HG02870 (cell line): ENCODE data around the gene TPK1.
A peak's percentile ranks its signal among the peaks of the same experiment; 100 is the strongest.
"Not testable (repeated sequence)": the region's sequence is repeated elsewhere in the genome, so short reads cannot be mapped to it uniquely, and the experiment has no call there.

Experiments used
- ATAC-seq: cut with Tn5 transposase; IDR thresholded peaks from one replicate; pipeline ENCODE4 v1.9.1; 2021; ENCODE audit warnings: mild to moderate bottlenecking, moderate library complexity; ENCODE audit not compliant: unreplicated experiment

Gene TPK1

DNA sequence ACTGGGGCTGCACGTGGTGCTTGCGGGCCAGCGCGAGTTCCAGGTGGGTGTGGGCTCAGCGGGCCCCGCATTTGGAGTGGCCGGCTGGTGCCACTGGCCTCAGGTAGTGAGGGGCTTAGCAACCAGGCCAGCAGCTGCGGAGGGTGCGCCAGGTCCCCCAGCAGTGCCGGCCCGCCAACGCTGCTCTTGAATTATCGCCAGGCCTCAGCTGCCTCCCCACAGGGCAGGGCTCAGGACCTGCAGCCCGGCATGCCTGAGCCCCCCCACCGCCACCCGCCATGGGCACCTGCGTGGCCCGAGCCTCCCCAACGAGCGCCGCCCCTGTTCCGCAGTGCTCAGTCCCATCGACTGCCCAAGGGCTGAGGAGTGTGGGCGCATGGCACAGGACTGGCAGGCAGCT lies 185.4 kb downstream of the TPK1 start:
- no peak for ATAC-seq

DNA sequence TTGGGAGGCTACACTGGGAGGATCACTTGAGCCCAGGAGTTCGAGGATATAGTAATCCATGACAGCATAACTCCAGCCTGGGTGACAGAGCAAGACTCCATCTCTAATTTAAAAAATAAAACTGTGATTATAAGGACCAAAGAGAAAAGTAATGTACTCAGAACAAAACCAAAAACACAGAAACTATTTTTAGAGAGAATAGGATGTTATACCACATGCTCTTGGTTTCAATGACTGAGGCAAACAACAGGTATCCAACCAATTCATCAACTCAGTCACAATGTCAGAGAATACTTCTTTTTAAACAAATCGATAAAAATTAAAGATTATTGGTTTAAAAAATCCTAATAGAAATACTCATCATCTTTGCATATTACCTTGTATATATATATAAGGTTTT lies 186.7 kb downstream of the TPK1 start:
- ATAC-seq = peak; percentile 86

DNA sequence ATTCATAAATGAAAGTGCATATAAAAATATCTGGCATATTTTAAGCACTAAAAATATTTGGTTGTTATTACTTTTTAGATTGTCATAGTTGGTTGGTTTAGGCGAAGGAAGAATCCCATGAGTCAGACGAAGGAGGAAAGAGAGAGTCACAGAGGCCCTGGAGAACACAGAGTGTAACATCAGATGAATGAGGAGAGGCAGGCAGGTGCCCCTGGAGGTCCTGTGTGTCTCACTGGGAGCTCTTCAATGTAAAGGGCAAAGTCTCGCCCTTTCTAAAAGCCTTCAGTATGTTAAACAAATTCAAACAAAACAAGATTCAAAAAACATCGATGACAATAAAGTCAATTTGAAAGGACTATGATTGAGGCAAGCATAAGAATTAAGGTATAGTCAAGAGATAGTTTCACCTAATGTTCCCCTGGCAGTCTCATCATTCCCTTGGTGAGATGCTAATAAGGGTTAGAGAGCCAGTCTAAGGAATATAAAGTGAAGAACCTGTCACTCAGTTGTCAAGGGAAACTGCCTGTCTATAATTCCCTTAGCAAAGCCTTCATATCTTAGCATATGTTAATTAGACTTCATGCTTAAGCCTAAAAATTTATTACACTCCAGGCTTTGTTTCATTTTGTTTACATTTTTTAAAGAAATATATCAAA lies 194.3 kb downstream of the TPK1 start:
- ATAC-seq = no peak

DNA sequence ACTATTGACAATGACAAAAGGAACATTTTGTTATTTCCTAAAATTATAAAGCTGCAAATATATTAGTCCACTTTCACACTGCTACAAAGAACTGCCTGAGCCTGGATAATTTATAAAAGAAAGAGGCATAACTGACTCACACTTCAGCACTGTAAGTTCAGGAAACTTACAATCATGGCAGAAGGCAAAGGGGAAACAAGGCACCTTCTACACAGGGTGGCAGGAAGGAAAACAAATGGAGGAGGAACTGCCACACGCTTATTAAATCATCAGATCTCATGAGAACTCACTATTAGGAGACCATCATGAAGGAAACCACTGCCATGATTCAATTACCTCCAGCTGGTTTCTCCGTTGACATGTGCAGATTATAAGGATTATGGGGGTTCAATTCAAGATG lies 203.1 kb downstream of the TPK1 start:
- no peak for ATAC-seq

- ATAC-seq = no peak
Measured at GRCh38 chr7:144629598-144629997, 206.3 kb downstream of the TPK1 start.

DNA sequence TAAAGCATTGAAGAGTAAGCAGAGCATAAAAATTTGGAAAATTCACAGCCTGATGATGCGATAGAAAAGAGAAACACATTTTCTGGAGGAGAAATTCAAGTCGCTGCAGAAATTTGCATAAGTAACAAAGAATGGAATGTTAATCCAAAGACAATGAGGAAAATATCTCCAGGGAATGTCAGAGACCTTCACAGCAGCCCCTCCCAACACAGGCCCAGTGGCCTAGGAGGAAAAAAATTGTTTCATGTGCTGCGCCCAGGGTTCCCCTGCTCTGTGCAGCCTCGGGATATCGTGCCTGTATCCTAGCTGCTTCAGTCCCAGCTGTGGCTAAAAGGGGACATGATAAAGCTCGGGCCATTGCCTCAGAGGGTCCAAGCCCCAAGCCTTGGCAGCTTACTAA lies 206.8 kb downstream of the TPK1 start:
- ATAC-seq = no peak

DNA sequence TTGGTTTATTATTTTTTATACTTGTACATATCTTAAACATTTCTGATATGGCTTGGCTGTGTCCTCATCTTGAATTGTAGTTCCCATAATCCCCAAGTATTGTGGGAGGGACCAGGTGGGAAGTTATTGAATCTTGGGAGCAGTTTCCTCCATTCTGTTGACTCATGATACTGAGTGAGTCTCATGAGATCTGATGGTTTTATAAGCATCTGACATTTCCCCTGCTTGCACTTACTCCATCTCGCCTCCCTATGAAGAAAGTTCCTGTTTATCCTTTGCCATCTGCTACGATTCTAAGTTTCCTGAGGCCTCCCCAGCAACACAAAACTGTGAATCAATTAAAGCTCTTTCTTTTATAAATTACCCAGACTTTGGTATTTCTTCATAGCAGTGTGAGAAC lies 207.7 kb downstream of the TPK1 start:
- ATAC-seq = no peak

DNA sequence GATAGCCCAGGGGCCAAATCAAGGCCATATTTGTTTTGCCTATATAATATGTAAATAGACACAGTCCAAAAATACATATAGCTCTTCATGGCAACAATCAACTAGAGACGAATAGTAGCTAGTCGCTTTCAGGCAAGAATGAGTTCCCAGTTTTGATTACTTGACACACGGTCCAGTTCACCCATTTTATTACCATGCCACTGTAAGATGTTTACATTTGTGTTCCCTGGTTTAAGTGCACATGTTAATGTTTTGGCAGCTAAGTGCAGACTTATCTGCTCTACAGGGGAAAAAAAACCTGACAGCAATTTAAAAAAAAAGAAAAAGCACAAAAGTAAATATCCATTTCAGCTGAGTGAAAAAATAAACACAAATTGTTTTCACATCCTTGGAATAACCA lies 213.1 kb downstream of the TPK1 start:
- ATAC-seq = no peak

DNA sequence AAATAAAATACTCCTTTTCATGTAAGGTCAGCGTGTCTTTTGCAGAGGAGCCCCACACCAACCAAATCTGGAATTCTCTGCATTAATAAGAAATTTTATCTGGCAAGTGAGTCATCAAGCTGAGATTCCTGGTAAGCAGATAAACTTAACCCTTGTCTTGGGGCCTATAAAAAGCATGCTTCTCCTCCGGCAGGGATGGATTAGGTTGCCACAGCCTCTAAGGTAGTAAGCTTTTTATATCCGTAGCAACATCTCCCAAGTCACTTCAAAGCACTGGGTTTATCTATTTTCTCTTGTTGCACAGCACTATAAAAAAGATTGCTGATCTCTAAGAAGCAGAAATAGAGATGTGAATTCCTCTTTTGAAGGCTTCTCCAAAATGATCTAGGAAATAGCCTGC lies 229.6 kb downstream of the TPK1 start:
- ATAC-seq = no peak

- no peak for ATAC-seq
Measured at GRCh38 chr7:144596953-144597352, 238.9 kb downstream of the TPK1 start.

GRCh38 chr7:144594580-144594979 lies 241.3 kb downstream of the TPK1 start:
- ATAC-seq = no peak

DNA sequence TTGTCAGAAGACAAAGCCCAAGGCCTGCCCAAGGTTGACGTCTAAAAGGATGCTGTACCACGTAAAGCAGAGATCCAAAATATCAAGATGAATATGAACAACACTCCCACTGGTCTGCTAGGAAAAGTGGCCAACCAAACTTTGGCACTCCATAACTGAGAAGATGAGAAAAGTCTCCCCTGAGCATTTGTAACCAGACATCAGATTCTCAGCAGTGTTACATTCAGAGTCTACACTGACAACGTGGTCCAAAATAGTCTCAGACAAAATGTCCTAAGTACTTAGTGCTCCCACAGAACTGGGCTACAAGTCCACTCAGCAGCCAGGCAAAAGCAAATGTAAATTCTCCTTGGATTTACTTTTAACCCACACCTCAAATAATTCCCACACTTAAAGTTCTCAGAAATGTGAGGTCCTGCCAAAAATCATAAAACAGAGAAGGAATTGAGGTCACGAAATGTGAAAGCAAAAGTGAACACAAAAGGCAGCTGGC lies 247.2 kb downstream of the TPK1 start:
- ATAC-seq = no peak

DNA sequence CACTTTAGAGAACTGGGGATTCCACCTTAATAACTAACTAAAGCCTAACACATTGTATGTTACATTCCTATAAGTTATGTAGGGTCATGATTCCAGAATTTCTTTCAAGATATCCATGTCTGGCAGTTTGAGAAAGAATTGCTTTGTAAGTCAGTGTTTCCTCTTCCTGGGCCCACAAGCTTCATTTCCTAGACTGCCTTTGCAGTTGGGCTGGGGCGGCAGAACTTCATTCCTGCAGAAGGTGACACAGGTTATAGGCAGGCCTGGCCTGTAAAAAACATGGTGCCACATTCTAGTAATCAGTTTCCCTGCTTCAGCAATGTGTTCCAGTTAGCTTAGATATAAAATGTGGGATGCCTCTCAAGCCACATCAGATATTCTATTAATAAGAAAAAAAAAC lies 248.2 kb downstream of the TPK1 start:
- no peak for ATAC-seq

DNA sequence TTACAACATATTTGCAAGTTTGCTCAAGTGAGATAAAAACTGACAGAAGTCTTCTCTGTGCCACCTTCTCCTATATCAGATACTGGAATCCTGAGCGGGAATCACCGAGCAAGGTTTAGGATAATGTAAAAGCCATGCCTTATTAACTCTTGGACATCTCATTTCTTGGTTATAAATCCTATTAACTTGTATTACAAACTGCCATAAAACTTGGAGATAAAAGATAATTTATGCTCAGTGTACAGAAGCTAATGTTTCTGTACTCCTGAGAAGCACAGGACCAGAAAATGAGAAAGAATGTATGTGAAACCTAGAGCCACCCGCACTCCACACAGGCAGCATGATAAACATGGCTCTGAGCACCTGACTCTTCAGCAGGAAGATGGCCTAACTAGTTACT lies 251.1 kb downstream of the TPK1 start:
- ATAC-seq = no peak

- no peak for ATAC-seq
Measured at GRCh38 chr7:144579687-144580086, 256.2 kb downstream of the TPK1 start.

DNA sequence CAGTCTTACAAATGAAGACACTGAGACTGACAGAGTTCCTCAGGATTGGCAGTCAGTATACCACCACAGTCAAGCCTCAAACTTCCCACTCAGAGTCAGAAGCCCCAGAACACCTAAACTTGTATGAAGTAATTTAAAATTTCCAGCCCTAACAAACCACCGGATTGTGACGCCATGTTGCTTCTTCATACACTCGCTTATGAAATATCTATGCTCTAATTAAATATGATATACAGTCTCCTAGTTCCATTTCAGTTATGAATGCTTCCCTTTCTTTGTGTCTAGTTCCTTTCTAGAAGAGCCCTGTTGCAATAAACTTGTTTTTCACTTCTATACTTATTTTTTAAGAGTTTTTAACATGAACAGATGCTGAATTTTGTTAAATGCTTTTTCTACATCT lies 260.4 kb downstream of the TPK1 start:
- no peak for ATAC-seq

DNA sequence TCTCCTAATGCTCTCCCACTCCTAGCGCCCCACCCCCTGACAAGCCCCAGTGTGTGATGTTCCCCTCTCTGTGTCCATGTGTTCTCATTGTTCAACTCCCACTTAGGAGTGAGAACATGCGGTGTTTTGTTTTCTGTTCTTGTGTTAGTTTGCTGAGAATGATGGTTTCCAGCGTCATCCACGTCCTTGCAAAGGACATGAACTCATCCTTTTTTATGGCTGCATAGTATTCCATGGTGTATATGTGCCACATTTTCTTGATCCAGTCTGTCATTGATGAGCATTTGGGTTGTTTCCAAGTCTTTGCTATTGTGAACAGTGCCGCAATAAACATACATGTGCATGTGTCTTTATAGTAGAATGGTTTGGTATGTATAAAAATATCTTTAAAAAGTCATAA lies 261.1 kb downstream of the TPK1 start:
- ATAC-seq = not testable (repeated sequence)

DNA sequence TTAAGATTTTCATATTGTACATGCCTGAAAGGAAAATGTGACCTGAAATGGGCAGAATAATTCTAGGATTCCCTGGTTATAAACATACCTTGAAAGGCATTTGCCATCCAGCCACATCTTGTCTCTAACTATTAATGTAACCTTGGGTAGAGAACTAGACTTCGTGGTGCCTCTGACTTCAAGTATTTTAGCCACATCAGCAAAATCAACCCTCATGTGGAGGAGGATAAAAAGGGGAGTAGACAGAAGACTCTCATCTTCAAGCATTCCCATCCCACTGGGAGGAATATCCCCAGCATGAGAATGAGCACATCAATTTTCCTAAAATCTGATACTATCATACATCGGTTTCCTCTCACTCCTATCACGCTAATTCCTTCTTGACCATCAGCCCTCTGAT lies 267.6 kb downstream of the TPK1 start:
- ATAC-seq = no peak

DNA sequence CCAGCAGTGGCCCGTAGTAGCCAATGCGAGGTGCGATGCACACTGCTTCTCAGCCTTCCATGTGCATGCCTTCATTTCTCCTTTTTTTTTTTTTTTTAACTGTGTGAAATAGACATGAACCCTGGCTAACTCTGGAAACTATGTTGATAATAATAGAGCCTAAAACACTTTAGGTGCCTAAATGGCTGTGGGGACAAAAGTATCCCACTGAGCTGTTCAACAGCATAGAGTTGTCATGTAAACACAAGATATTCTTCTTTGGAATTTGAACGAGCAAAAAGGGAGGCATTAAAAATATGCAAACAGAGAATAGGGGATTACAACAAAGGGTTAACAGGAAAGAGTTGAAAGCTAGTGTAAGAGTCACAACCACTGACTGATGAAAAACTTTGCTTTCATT lies 270.3 kb downstream of the TPK1 start:
- no peak for ATAC-seq

- no peak for ATAC-seq
Measured at GRCh38 chr7:144549861-144550260, 286.0 kb downstream of the TPK1 start.

GRCh38 chr7:144548556-144548955 lies 287.3 kb downstream of the TPK1 start:
- ATAC-seq = no peak

DNA sequence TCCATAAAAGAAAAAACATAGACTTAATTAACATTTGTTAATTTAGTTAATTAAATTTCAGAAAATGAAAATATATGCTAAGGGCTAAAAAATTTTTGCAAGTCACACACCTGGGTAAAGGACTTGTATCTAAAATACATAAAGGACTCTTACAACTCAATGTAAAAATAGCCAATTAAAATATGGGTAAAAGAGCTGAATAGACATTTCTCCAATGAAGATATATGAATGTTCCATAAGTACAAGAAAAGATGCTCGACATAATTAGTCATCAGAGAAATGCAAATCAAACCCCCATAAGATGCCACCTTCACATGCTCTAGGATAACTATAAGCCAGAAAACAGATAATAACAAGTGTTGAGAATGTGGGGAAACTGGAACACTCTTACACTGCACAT lies 288.0 kb downstream of the TPK1 start:
- no peak for ATAC-seq

- ATAC-seq = no peak
Measured at GRCh38 chr7:144546782-144547181, 289.1 kb downstream of the TPK1 start.
